Gastroesophageal sphincter (tissue), 4 donors: ENCODE measurements around the gene PNPLA5. TPM values are rescaled to one million over a fixed set of nuclear protein-coding genes. Genes with fewer than 3 reads are reported as not detected.

Experiments
- ATAC-seq: fragments of 150-250 bp; one replicate; pipeline ENCODE4 v1.9.1; 2016; ENCODE audit warnings: mild to moderate bottlenecking, moderate library complexity
- H3K27ac ChIP-seq, 4 donors: fragments of 200-600 bp; sonication (generic) in 3 of 4; 1 replicate in 3 of 4; 2 replicates in 1 of 4; pipeline ENCODE4 v1.5.1; 2016 to 2019
- H3K27me3 ChIP-seq: fragments of 200-600 bp; sonication (generic); one replicate; pipeline ENCODE4 v1.5.1; 2019
- H3K36me3 ChIP-seq, 2 donors: fragments of 200-600 bp; sonication (generic); one replicate each; pipeline ENCODE4 v1.5.1; 2019; ENCODE audit warnings: control low read depth in 1 of 2
- H3K4me1 ChIP-seq, 3 donors: fragments of 200-600 bp; sonication (generic); 1 replicate in 2 of 3; 2 replicates in 1 of 3; pipeline ENCODE4 v1.5.1; 2016 to 2019; ENCODE audit warnings: control low read depth in 2 of 3
- H3K4me3 ChIP-seq, 2 donors: fragments of 200-600 bp; sonication (generic); one replicate each; pipeline ENCODE4 v1.5.1; 2019; ENCODE audit warnings: mild to moderate bottlenecking in 1 of 2, moderate library complexity in 1 of 2
- H3K9me3 ChIP-seq, 3 donors: fragments of 200-600 bp; sonication (generic); one replicate each; pipeline ENCODE4 v1.5.1; 2017 to 2019; ENCODE audit warnings: control low read depth in 2 of 3
- EP300 ChIP-seq: sonication (generic); formaldehyde crosslinking; IDR thresholded peaks from one replicate; pipeline ENCODE4 v1.6.1; 2017; ENCODE audit warnings: antibody characterized with exemption, mild to moderate bottlenecking
- POLR2A ChIP-seq, 2 donors: fragments of 450-650 bp; IDR thresholded peaks; one replicate each; pipeline ENCODE4 v1.6.1; 2017; ENCODE audit warnings: antibody characterized with exemption in 2 of 2, mild to moderate bottlenecking in 2 of 2, moderate library complexity in 1 of 2
- POLR2AphosphoS5 ChIP-seq: sonication (generic); formaldehyde crosslinking; IDR thresholded peaks from one replicate; pipeline ENCODE4 v1.6.1; 2017; ENCODE audit warnings: antibody characterized with exemption
- WGBS, 2 donors: methylation state at CpG; one replicate each; pipeline ENCODE4 v1.1.5; 2018; ENCODE audit warnings: low coverage in 1 of 2; 5-methylcytosine and 5-hydroxymethylcytosine counted together
- total RNA-seq, 4 donors: library from RNA; depleted of rRNA; stranded (reverse); fragments of >200 nt; gene quantifications; one replicate each; pipeline ENCODE4 v1.1.0, GENCODE V29; 2016
- TF ChIP-seq, protein P1 (sequence below), 4 experiments: fragments of 200-600 bp in 2 of 4; fragments of 450-650 bp in 2 of 4; sonication (generic) in 1 of 4; IDR thresholded peaks; one replicate each; pipeline ENCODE4 v1.5.1; 2017 to 2019; ENCODE audit warnings: antibody characterized with exemption in 4 of 4, mild to moderate bottlenecking in 2 of 4, moderate library complexity in 2 of 4

Gene PNPLA5
- total RNA-seq, 4 donors from 2014 or later = not detected

DNA sequence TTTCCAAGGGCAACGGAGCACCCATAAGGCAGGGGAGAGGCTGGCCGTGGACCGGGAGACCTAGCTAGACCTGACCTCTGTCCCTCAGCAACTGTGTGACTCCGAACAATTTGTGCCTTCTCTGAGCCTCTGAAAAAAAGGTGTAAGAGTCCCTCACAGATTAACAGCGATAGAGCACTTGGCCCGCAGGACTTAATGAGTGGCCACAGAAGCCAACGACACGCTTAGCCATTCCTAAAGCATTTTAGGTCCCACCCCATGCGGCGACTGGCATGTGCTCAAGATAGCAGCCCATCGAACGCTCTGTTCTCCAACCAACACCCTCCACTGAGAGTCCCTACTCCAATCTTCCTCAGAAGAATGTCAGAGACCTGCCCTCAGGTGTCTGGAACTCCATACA is 31.0 kb downstream of the PNPLA5 start:
- Histone ChIP-seq H3K9me3 (peaks cover 0 to 22% (median 0%) of the 10 kb centered on the region in 3 donors), H3K27ac (no peak overlapping the region), H3K4me3 (no peak overlapping the region), H3K36me3 (no peaks in the 10 kb centered on the region), H3K4me1 (peaks cover 0 to 10% (median 0%) of the 10 kb centered on the region in 3 donors), H3K27me3 (peaks cover 83% of the 10 kb centered on the region)
- ATAC-seq = no peak
- TF ChIP-seq POLR2A (IDR thresholded peaks at IDR 0.05) (no peak), EP300 (no peak), POLR2AphosphoS5 (no peak)
- TF ChIP-seq, protein P1, sequence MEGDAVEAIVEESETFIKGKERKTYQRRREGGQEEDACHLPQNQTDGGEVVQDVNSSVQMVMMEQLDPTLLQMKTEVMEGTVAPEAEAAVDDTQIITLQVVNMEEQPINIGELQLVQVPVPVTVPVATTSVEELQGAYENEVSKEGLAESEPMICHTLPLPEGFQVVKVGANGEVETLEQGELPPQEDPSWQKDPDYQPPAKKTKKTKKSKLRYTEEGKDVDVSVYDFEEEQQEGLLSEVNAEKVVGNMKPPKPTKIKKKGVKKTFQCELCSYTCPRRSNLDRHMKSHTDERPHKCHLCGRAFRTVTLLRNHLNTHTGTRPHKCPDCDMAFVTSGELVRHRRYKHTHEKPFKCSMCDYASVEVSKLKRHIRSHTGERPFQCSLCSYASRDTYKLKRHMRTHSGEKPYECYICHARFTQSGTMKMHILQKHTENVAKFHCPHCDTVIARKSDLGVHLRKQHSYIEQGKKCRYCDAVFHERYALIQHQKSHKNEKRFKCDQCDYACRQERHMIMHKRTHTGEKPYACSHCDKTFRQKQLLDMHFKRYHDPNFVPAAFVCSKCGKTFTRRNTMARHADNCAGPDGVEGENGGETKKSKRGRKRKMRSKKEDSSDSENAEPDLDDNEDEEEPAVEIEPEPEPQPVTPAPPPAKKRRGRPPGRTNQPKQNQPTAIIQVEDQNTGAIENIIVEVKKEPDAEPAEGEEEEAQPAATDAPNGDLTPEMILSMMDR (IDR thresholded peaks at IDR 0.05) = no peak
- 57 to 88% methylated on average over 2 to 12 of the region's 12 CpGs for WGBS, 2 donors

DNA sequence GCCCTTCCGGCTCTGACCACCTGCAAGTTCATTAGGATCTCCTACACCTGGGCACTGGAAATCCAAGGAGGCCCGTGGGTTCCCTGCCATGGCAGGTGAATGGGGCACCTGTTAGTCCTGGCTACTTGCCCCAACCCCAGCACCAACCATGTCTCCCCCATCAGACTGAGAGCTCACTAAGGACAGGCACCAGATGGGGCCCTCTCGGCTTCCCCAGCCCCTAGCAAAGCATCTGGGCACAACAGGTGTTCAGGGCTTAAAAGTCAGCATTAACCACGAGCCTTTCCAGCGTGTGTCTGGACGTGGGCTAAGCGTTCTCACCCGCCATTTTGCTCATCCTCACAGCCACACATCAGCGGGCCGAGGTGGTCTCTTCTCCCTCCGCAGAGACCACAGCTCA is 31.7 kb downstream of the PNPLA5 start:
- 93 to 100% methylated on average over 3 to 6 of the region's 11 CpGs for WGBS, 2 donors
- no peaks in the 10 kb centered on the region for H3K36me3 ChIP-seq
- no peak for ATAC-seq
- H3K27ac ChIP-seq = no peak overlapping the region
- no peak overlapping the region for H3K4me3 ChIP-seq
- H3K27me3 ChIP-seq = peaks cover 79% of the 10 kb centered on the region
- peaks cover 0 to 10% (median 0%) of the 10 kb centered on the region in 3 donors for H3K4me1 ChIP-seq
- TF ChIP-seq, protein P1 (IDR thresholded peaks at IDR 0.05) = no peak
- TF ChIP-seq EP300 (no peak), POLR2AphosphoS5 (no peak), POLR2A (IDR thresholded peaks at IDR 0.05) (no peak)
- peaks cover 0 to 29% (median 0%) of the 10 kb centered on the region in 3 donors for H3K9me3 ChIP-seq

DNA sequence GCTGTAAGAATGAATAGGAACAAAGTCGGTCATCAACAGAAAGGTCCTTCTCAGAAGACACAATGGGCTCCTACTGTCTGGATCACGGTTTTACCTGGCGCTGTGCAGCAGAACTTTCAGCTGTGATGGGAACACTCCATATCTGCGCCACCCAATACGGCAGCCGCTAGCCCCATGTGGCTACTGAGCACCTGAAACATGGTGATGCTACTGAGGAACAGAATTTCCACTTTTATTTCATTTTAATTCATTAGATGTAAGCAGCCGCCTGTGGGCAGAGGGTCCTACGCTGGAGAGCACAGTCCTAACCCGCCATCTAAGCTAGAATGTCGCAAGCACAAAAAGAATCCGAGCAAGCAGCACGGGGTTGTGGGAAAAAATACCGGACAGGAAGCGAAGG is 32.2 kb downstream of the PNPLA5 start:
- 81 to 92% methylated on average over 8 of the region's 14 CpGs for WGBS, 2 donors
- H3K27me3 ChIP-seq = peaks cover 78% of the 10 kb centered on the region
- TF ChIP-seq, protein P1 (IDR thresholded peaks at IDR 0.05) = no peak
- TF ChIP-seq POLR2AphosphoS5 (no peak), EP300 (no peak), POLR2A (IDR thresholded peaks at IDR 0.05) (no peak)
- H3K4me1 ChIP-seq = peaks cover 0 to 10% (median 0%) of the 10 kb centered on the region in 3 donors
- H3K27ac ChIP-seq = no peak overlapping the region
- H3K36me3 ChIP-seq = no peaks in the 10 kb centered on the region
- no peak overlapping the region for H3K4me3 ChIP-seq
- H3K9me3 ChIP-seq = peaks cover 0 to 29% (median 0%) of the 10 kb centered on the region in 3 donors
- ATAC-seq = no peak

DNA sequence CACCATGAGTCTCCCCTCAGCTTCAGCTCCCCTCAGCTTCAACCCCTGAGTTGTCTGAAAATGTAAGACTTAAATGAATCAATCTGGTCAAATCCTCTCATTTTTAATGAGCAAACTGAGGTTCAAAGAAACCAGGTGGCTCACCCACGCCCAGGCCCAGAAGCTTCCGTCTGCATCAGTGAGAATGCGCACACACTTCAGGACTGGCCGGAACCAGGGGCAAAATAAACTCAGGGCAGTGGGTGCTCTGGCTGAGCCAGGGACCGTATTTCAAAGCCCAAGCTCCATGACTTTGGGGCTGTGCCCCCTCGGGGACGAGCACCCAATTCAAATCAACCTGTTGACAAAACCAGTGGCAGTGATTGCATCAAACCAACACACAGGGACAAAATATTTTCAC is 32.6 kb downstream of the PNPLA5 start:
- ATAC-seq = no peak
- Histone ChIP-seq H3K27ac (no peak overlapping the region), H3K4me1 (peaks cover 0 to 10% (median 0%) of the 10 kb centered on the region in 3 donors), H3K36me3 (no peaks in the 10 kb centered on the region), H3K27me3 (peaks cover 78% of the 10 kb centered on the region), H3K4me3 (no peak overlapping the region), H3K9me3 (peaks cover 0 to 29% (median 0%) of the 10 kb centered on the region in 3 donors)
- TF ChIP-seq EP300 (no peak), POLR2A (IDR thresholded peaks at IDR 0.05) (no peak), POLR2AphosphoS5 (no peak)
- TF ChIP-seq, protein P1 (IDR thresholded peaks at IDR 0.05) = no peak
- WGBS, 2 donors = 86 to 100% methylated on average over 1 to 7 of the region's 7 CpGs

DNA sequence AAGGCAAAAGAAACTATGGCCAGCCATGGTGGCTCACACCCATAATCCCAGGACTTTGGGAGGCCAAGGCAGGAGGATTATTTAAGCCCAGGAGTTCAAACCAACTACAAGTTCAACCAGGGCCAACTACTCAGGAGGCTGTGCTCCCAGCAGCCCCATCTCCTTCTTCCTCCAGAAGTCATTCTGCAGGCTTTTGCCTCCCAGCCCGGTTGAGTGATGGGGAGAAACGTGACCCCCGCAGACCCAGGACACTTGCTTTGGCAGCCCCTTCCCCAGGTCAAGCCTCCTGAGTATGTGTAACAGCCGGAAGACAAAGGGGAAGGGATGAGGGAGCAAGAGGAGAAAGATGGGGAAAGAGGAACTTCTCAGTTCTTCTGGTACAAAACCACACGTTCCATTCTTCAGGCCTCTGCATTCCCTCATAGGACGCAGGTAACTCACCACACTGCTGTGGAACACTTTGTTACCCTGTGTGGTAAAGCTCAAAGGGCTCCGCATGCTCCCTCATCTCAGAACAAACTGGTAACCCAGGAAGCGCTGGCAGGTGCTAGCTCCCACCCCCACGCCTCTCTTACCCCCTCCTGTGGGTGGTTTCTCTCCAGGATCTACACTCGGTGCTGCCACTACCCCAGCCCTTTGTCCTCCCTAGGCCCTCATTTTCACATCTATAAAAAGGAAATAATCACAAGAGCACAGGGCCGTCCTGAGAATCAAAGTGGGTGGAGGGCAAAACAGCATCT is 33.5 kb downstream of the PNPLA5 start:
- Histone ChIP-seq H3K4me1 (peaks cover 0 to 10% (median 0%) of the 10 kb centered on the region in 3 donors), H3K4me3 (no peak overlapping the region), H3K36me3 (no peaks in the 10 kb centered on the region), H3K9me3 (peaks cover 0 to 29% (median 0%) of the 10 kb centered on the region in 3 donors), H3K27me3 (peaks cover 76% of the 10 kb centered on the region), H3K27ac (no peak overlapping the region)
- TF ChIP-seq POLR2AphosphoS5 (no peak), POLR2A (IDR thresholded peaks at IDR 0.05) (no peak), EP300 (no peak)
- TF ChIP-seq, protein P1 (IDR thresholded peaks at IDR 0.05) = no peak
- ATAC-seq = no peak
- WGBS, 2 donors = 61 to 68% methylated on average over 4 to 8 of the region's 11 CpGs
